Panc1 (cell line): ENCODE measurements around the gene COMMD8. TPM values are rescaled to one million over a fixed set of nuclear protein-coding genes. Genes with fewer than 3 reads are reported as not detected.
A peak's percentile ranks its signal among the peaks of the same experiment; 100 is the strongest.
"Not testable (repeated sequence)": the region's sequence is repeated elsewhere in the genome, so short reads cannot be mapped to it uniquely, and the experiment has no call there.

ENCODE experiments used
- ATAC-seq: fragments of 200-7000 bp; cut with Tn5 transposase; 2 replicates; pipeline ENCODE4 v1.9.1; 2020; ENCODE audit warnings: mild to moderate bottlenecking, moderate library complexity
- BruUV-seq: library from RNA; stranded (reverse); fragments of 400-500 nt; replicated peaks from 2 replicates; lab custom pipeline; 2021; lab: Mats Ljungman, UMichigan
- CTCF ChIA-PET: fragments of 300-600 bp; sonication (Branson Sonifier 250); formaldehyde crosslinking; loops from one replicate; lab custom pipeline; 2022; ENCODE audit warnings: antibody characterized with exemption; lab: Charles Lee
- POLR2A ChIA-PET: fragments of 300-600 bp; sonication (Branson Sonifier 250); formaldehyde crosslinking; loops from one replicate; lab custom pipeline; 2022; ENCODE audit warnings: antibody characterized with exemption; lab: Charles Lee
- DNase-seq: peaks from one replicate; pipeline ENCODE4 v3.0.0-alpha.2; 2010; ENCODE audit warnings: low read depth, low spot score
- H3K27ac ChIP-seq: 2 replicates; pipeline ENCODE4 v1.5.1; 2011; ENCODE audit warnings: mild to moderate bottlenecking, low read length, inconsistent platforms
- H3K27me3 ChIP-seq: fragments of 200-500 bp; sonication (Bioruptor generic); 2 replicates; pipeline ENCODE4 v1.6.0; 2014; ENCODE audit warnings: low read length, inconsistent platforms; ENCODE audit not compliant: control insufficient read depth, insufficient read depth
- H3K36me3 ChIP-seq: fragments of 200-500 bp; sonication (Bioruptor generic); 2 replicates; pipeline ENCODE4 v1.5.1; 2014; ENCODE audit warnings: inconsistent platforms, mild to moderate bottlenecking, low read length, moderate library complexity; ENCODE audit not compliant: control insufficient read depth, insufficient read depth
- H3K4me1 ChIP-seq: 2 replicates; pipeline ENCODE4 v1.5.1; 2011; ENCODE audit warnings: inconsistent platforms, mild to moderate bottlenecking, low read length, moderate library complexity; ENCODE audit not compliant: control insufficient read depth, insufficient read depth
- H3K4me3 ChIP-seq, 2 experiments: 2 replicates each; pipeline ENCODE4 v1.5.1; 2011 to 2012; ENCODE audit warnings: low read depth in 2 of 2, low read length in 2 of 2, mild to moderate bottlenecking in 2 of 2, inconsistent platforms in 1 of 2, moderate library complexity in 1 of 2
- H3K9me3 ChIP-seq: fragments of 200-500 bp; sonication (Bioruptor generic); 2 replicates; pipeline ENCODE4 v1.5.1; 2014; ENCODE audit warnings: low read depth, mild to moderate bottlenecking, inconsistent platforms, low read length, moderate library complexity; ENCODE audit not compliant: control insufficient read depth, insufficient read depth
- CTCF ChIP-seq: fragments of 450-650 bp; IDR thresholded peaks from 2 replicates; pipeline ENCODE4 v1.5.1; 2017; ENCODE audit warnings: mild to moderate bottlenecking
- POLR2AphosphoS5 ChIP-seq: IDR thresholded peaks from 2 replicates; pipeline ENCODE4 v1.6.1; 2012; ENCODE audit warnings: mild to moderate bottlenecking, low read depth, low read length, moderate library complexity
- REST ChIP-seq, 2 experiments: IDR thresholded peaks; 2 replicates each; pipeline ENCODE4 v1.6.1; 2011 to 2012; ENCODE audit warnings: low read depth in 2 of 2, control low read depth in 1 of 2, low read length in 1 of 2, mild to moderate bottlenecking in 1 of 2, moderate library complexity in 1 of 2; ENCODE audit not compliant: insufficient read depth in 1 of 2
- SIN3A ChIP-seq: IDR thresholded peaks from 2 replicates; pipeline ENCODE4 v1.6.1; 2012; ENCODE audit warnings: low read depth, mild to moderate bottlenecking, low read length, moderate library complexity, borderline replicate concordance; ENCODE audit not compliant: insufficient read depth
- TCF7L2 ChIP-seq: IDR thresholded peaks from 2 replicates; pipeline ENCODE4 v1.6.1; 2011; ENCODE audit warnings: mild to moderate bottlenecking, low read depth, low read length, inconsistent platforms
- in situ Hi-C: cut with HindIII; loops from 2 replicates; pipeline ENCODE4 v1.10.0; 2016; ENCODE audit warnings: low sequenced_read_pairs, low pct_unique_long_range_greater_than_20kb
- intact Hi-C: fragments of 100-400 bp; cut with micrococcal nuclease; formaldehyde crosslinking; loops from one replicate; pipeline ENCODE4 v1.10.0; 2022; ENCODE audit not compliant: unreplicated experiment
- total RNA-seq: library from RNA; stranded (reverse); gene quantifications from one replicate; pipeline ENCODE4 v1.2.1, GENCODE V29; 2021; ENCODE audit not compliant: unreplicated experiment

The COMMD8 gene
- total RNA-seq, 1 experiment from 2014 or later = 22.0 TPM

GRCh38 chr4:47488706-47489105 lies 25.2 kb upstream of the COMMD8 start:
- Histone ChIP-seq H3K4me3 (no peak overlapping the region), H3K27ac (no peak overlapping the region), H3K4me1 (no peaks in the 10 kb centered on the region), H3K9me3 (no peaks in the 10 kb centered on the region), H3K27me3 (no peaks in the 10 kb centered on the region), H3K36me3 (no peaks in the 10 kb centered on the region; the same call in 1 of the 2 replicates)
- intact Hi-C loops = no loop called here
- BruUV-seq = no TSS peak
- POLR2A ChIA-PET = no interaction called here
- in situ Hi-C loops = no loop called here
- DNase-seq (no peak), ATAC-seq (no peak)
- CTCF ChIA-PET = no interaction called here
- TF ChIP-seq SIN3A (no peak), CTCF (no peak), TCF7L2 (no peak), POLR2AphosphoS5 (no peak), REST (IDR thresholded peaks at IDR 0.05; ENCODE audit: insufficient read depth in 1 of 2, low read depth in 2 of 2, low read length in 1 of 2) (no peak)

GRCh38 chr4:47486727-47487126 lies 23.2 kb upstream of the COMMD8 start:
- H3K9me3 ChIP-seq, H3K27me3 ChIP-seq, DNase-seq, H3K4me1 ChIP-seq, CTCF ChIA-PET, H3K27ac ChIP-seq, BruUV-seq, in situ Hi-C loops, intact Hi-C loops, ATAC-seq, H3K36me3 ChIP-seq, H3K4me3 ChIP-seq, POLR2A ChIA-PET: not testable (repeated sequence)

GRCh38 chr4:47486231-47486673 lies 22.8 kb upstream of the COMMD8 start:
- CTCF ChIA-PET = no interaction called here
- in situ Hi-C loops (no loop called here), intact Hi-C loops (no loop called here)
- Histone ChIP-seq H3K4me1 (no peaks in the 10 kb centered on the region), H3K27ac (peak overlapping the region; percentile 86), H3K36me3 (no peaks in the 10 kb centered on the region; the same call in 1 of the 2 replicates), H3K4me3 (peak overlapping the region; percentile 67 to 81), H3K27me3 (no peaks in the 10 kb centered on the region), H3K9me3 (no peaks in the 10 kb centered on the region)
- DNase-seq = no peak
- no peak for TF ChIP-seq CTCF
- ATAC-seq = no peak
- no TSS peak for BruUV-seq
- POLR2A ChIA-PET = no interaction called here
